Suppressor macrophage treated with lipopolysaccharide for 4 hours (primary cell): ENCODE measurements around the gene ISCA2.
"Not testable (repeated sequence)": the region's sequence is repeated elsewhere in the genome, so short reads cannot be mapped to it uniquely, and the experiment has no call there.

ENCODE experiments used
- DNase-seq: peaks from one replicate; pipeline ENCODE4 v3.0.0-alpha.2; 2020

ISCA2 gene

DNA sequence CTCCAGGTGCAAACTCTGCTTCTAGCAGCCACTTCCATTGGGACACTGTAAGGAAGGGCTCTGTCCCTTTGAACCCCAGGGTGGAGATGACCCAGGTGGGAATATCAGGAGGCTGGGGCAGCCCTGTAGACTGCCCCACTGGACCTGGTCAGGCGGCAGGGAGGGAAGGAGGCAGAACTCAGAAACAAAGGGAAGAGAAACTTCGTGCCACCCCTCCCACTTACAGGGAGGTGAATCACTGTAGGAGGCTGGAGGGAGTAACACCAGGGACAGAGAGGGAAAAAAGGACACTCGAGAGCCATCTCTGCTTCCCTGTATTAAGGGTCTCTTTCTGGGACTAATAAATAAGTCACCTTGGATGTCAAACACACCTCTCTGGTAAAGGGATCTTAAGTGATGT lies 37.4 kb downstream of the ISCA2 start:
- peak; percentile 54 for DNase-seq

DNA sequence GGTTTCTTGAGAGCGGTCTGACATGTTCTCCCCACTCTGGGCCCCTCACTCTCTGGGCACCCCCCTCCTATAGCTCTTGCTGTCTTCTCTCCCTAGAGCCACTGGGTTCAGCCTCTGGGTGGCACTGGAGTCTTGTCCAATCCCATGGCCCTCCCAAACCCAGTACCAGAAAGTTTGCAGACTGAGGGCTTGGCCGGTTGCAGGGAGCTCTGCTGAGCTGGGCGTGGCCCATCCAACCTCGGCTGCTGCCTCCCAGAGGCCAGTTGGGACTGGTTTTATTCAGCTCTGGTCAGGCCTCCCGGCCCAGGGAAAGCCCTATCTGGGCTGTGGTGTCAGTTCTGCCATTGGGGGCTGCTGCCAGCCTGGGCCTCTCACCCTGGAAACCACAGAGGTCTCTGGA lies 37.9 kb downstream of the ISCA2 start:
- DNase-seq: peak; percentile 40

DNA sequence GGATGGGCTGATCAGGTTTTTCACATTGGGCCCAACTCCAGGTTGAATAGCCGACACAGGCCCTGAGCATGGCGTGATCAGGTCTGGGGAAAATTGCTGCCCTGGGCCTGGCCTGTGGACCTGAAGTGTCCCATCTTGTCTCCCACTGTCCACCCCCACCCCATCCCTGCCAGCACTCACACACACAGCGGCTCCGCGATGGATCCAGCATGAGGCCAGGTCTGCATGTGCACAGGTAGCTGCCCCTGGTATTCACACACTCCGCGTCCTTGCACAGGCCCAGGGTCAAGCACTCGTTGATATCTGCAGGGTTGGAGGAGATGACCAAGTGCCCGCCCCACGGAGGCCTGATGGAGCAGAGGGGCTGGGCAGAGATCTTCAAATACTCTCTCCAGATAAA lies 38.7 kb downstream of the ISCA2 start:
- no peak for DNase-seq

DNA sequence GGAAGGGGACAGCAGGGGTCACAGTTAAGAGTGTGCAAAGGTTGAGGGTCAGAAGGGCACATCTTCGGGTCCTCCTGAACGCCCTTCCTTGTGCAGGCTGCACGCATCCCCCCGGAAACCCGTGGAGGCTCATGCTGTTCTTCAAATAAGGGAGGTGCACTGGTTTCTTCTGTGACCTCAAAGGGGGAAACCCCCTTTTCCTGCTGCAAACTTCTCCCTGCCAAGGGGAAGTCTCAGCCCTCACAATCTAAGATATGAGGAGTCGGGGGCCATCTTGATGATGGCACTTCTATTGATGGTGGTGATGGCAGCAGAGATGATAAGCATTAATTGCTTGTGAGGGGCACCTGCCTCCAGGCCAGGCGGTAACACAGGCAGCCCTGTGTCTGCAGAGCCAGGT lies 40.0 kb downstream of the ISCA2 start:
- DNase-seq: peak; percentile 53

DNA sequence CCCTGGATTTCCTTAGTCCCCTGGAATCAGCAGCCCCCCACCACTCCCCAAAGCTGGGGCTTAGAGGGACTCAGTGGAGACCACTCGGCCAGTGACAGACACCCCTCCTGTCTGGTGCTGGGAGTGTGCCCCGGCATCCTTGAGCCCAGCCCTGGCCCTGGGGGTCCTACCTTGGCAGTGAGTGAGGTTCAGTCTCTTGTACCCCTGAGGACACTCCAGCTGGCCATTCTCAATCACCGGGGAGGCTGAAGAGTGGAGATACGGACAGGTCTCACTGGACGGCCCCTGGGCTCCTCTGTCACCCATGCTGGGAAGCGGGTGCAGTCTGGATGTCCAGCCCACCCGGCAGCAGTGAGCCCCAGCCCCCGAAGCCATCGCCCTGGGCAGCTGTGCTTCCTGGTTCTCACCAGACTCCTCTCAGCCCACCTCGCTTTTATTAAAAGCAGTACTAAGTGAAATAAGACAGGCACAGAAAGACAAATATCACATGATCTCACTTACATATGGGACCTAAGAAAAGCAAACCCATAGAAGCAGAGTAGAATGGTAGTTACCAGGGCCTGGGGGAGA lies 42.3 kb downstream of the ISCA2 start:
- no peak for DNase-seq

DNA sequence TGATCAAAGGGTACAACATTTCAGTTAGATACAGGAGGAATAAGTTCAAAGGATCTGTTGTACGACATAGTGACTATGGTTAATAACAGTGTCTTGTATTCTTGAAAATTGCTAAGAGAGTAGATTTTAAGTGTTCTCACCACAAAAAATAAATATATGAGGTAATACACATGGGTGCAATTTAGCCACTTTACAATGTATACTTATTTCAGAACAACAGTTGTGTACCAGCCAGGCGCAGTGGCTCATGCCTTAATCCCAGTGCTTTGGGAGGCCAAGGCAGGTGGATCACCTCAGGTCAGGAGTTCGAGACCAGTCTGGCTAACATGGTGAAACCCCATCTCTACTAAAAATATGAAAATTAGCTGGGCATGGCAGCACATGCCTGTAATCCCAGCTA lies 42.8 kb downstream of the ISCA2 start:
- DNase-seq: not testable (repeated sequence)

DNA sequence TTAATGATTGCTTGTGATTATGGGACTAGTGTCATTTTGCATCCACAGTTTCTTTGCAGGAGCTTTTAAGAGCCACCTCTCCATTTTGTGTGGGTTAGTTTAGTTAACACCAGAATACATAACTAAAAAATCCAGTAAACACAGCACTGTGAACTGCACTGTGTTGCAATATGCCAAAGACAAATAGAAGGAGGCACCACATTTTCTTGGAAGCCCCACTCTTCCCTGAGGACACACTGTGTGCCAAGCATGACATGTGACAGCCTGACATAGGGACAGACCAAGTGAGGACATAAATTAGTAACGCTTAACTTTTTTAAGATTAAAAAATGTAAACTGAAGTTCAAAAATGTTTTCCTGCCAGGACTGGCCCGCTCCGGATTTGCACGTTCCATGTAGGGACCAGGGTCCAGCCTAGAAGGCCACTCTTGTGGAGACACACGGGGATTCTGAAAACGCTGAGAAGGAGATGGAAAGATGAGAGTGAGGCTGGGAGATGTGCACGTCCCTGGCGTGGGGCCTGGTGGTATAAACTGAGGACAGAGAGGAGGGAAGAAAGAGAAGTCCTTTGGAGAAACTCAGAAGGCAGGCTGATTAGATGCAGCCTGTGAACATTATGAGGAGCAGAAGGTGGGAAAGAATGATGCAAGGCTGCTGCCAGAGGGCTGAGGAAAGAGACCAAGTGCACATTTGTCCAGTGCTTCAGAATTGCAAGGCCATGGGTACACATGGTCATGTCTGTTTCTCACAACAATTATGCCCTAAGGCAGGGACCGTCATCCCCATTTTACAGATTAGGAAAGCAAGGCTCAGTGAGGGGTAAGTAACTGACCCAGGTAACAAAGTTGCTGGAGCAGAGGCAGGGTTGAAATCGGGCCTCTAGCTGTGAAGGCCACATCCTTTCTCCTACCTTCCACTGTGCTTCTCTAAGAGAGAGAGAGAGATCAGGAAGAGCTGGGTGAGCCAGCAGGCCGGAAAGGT lies 45.1 kb downstream of the ISCA2 start:
- no peak for DNase-seq

DNA sequence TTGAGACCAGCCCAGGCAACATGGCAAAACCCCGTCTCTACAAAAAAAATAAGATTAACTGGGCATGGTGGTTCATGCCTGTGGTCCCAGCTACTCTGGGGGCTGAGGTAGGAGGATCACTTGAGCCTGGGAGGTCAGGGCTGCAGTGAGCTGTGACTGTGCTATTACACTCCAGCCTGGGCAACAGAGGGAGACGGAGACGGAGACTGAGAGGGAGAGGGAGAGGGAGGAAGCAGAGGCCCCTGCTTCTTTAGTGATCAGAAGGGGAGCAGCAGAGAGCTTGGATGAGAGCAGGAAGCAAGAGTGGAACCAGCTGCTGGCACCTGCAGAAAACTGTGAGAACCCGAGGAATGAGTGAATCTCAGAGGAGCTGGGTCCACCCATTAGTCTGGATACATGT lies 45.9 kb downstream of the ISCA2 start:
- no peak for DNase-seq

DNA sequence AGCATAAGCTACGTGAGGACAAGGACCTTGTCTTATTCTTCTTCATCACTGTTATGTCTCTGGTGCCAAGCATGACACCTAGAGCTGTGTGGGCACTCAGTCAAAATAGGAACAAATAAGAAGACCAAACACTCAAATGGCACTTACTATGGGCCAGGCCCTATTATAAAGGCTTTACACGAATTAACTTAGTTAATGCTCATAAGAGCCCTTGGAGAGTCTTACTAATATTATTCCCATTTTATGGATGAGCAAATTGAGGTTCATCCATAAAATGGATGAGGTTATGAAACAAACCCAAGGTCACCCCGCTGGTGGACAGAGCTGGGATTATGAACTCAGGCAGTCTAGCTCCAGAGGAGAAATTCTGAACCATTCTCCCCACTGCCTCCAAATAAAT lies 47.7 kb downstream of the ISCA2 start:
- no peak for DNase-seq

DNA sequence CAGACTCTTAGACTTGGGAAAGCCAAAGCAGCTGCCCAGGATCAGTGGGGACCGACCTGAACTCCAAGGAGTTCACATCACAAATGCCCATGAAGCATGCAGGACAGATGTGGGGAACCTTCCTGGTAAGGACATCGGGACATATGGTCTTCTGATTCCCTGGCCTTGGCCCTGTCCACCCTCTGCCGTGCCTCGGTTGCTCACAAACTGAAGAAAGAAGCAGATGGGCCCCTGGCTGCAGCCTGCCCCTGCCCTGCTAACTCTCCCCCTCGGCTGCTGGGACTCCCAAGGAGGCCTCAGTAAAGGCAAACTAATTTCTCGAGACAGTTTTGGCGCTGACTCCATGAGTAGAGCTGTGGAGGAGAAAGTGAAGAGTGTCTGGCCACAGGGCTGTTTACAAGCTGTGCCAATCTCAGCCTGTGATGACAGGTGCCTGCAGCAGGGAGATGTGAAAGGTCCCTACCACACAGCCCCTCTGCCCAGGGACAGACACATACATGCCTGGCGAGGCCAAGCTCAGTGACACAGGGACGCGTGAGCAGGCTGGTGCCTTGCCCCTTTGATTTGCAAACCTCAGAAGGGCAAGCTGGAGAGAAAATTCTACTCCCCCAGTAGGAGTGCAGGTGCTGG lies 48.6 kb downstream of the ISCA2 start:
- DNase-seq: no peak

DNA sequence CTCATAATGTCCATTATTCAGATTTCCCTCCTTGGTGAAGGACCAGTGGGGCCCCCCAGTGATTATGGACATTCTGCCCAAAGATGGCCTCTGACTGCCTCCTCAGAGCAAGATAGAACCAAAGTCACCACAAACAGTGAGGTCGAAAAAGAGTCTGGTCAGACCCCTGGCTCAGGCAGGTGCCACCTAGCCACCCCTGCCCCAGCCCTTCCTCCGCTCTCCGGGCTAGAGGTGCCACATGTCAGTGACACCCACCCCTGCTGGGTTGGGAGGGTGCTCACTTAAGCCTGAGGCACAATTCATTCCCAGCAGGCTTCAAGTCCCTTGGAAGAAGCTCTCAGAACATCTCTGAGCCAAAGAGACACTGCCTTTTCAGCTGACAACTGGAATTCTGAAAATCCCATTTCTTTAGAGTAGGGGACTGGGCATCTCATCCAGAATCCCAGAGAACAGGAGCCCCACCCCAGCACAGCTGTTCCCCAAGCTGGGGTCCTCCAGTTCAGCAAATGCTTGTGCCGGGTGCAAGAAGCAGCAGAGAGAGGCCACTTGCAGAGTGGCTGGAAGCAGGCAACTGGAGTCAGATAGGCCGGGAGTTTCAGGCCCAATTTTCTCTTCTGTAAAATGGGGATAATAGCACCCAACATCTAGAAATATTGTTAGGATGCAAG lies 50.3 kb downstream of the ISCA2 start:
- no peak for DNase-seq

DNA sequence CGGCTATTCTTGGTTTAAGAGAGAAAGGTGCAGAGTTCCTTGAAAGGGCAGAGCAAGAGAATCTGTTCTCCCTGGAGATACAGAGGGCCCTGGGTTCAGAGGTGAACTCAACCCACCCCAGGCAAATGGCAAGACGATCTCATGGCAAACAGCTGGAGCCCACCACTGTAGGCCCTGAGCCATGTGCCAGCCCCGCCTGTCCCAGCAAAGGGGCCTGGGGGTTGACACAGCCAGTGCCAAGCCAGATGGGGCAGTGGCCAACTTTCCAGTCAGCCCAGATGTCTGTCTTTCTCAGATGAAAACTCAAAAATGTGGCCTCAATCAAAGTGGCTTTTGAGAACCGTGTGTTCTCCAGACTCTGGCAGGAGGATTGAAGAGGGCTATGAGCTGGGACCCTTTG lies 51.8 kb downstream of the ISCA2 start:
- DNase-seq: no peak

DNA sequence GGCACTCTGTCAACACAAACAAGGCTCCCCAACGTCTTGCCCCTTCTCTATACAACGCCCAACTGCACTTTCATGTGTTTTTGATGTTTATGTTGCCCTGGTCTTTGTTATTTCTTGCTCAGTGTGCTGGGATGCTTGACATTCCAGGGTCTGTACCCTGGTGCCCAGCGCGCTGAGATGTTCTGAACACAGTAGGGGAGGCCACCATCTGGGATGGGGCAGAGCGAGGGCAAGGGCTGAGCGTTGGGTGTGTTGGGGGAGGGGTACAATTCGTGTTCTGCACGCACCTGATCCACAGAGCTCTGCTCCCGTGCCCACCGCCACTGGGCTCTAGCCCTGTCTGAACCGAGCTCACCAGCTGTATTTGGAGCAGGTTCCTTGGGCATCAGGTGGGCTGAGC lies 52.9 kb downstream of the ISCA2 start:
- DNase-seq: no peak
